ENCODE data around the gene GIGYF2. TPM values are rescaled to one million over a fixed set of nuclear protein-coding genes. Genes with fewer than 3 reads are reported as not detected.

GIGYF2 gene
- total RNA-seq, 1 experiment from 2014 or later = 55.3 TPM

- DNase-seq = no peak
- Histone ChIP-seq H3K79me2 (ENCODE audit: insufficient read depth, low read length) (no peaks in the 10 kb centered on the region), H2BK20ac (ENCODE audit: low read depth, low read length, poor library complexity, severe bottlenecking) (no peak overlapping the region), H2BK15ac (ENCODE audit: low read depth, low read length) (no peak overlapping the region), H4K91ac (ENCODE audit: insufficient read length, low read depth, low read length) (no peak overlapping the region), H2AK5ac (ENCODE audit: insufficient read length, low read length) (no peak overlapping the region), H3K9me3 (ENCODE audit: control insufficient read depth, low read depth, low read length) (no peaks in the 10 kb centered on the region), H4K20me1 (ENCODE audit: control insufficient read depth, insufficient read depth, insufficient read length) (no peaks in the 10 kb centered on the region), H3K4me1 (ENCODE audit: insufficient read depth, low read length) (no peaks in the 10 kb centered on the region), H3K14ac (ENCODE audit: insufficient read depth, low read length) (no peak overlapping the region), H3K4me2 (ENCODE audit: insufficient read depth, insufficient read length, low read length) (no peak overlapping the region), H2BK12ac (ENCODE audit: insufficient read length, low read depth, low read length) (no peak overlapping the region), H3K4ac (ENCODE audit: low read depth, low read length) (no peak overlapping the region), H4K8ac (replicated peaks; ENCODE audit: insufficient read length, low read depth, low read length) (no peak overlapping the region), H3K18ac (ENCODE audit: insufficient read length, low read depth, low read length) (no peak overlapping the region), H3K56ac (ENCODE audit: insufficient read length, low read depth, low read length) (no peak overlapping the region), H3K27ac (ENCODE audit: insufficient read length, low read depth, low read length) (no peak overlapping the region), H3K79me1 (ENCODE audit: insufficient read depth, low read depth, low read length, poor library complexity, severe bottlenecking) (no peaks in the 10 kb centered on the region), H2AFZ (ENCODE audit: low read length) (no peak overlapping the region), H3T11ph (ENCODE audit: low read length) (no peak overlapping the region), H4K5ac (ENCODE audit: insufficient read length, low read depth, low read length) (no peak overlapping the region), H3K27me3 (ENCODE audit: insufficient read depth, low read length) (no peaks in the 10 kb centered on the region), H2BK5ac (ENCODE audit: insufficient read length, low read length) (no peak overlapping the region), H3K23ac (ENCODE audit: insufficient read length, low read depth, low read length) (no peak overlapping the region), H2BK120ac (ENCODE audit: low read depth, low read length, poor library complexity, severe bottlenecking) (no peak overlapping the region), H3K9ac (ENCODE audit: extremely low read depth, insufficient read length, low read length) (no peak overlapping the region), H3K23me2 (ENCODE audit: insufficient read length, low read depth, low read length, poor library complexity, severe bottlenecking) (no peaks in the 10 kb centered on the region)
- no peaks in the 10 kb centered on the region for H3K9me3 Mint-ChIP-seq
- H3K4me3 Mint-ChIP-seq = no peak overlapping the region
- H3K27ac Mint-ChIP-seq = no peak overlapping the region
- no peaks in the 10 kb centered on the region; a peak in 1 of 7 replicates for H3K36me3 Mint-ChIP-seq (ENCODE audit: insufficient read depth in 1 of 3, low read depth in 3 of 3)
- peaks cover 0 to 8% of the 10 kb centered on the region in 2 experiments; a peak in 2 of 4 replicates for H3K4me1 Mint-ChIP-seq
- no peak for TF ChIP-seq CTCF (conservative IDR thresholded peaks at IDR 0.05)
- no CpG with 5 or more reads among the region's 4 CpGs for WGBS (ENCODE audit: extremely low coverage, insufficient read length, low lambda C conversion rate)
- 0 out of 2 replicates have a peak, but pooled peaks cover 2% of the 10 kb centered on the region for H3K27me3 Mint-ChIP-seq (ENCODE audit: low read depth)
Measured at GRCh38 chr2:232866104-232866503, 169.0 kb downstream of the GIGYF2 start.

All from H9 (cell line).